GM19043 (cell line): Measurements from ENCODE around the gene CCL28.
"Not testable (repeated sequence)": the region's sequence is repeated elsewhere in the genome, so short reads cannot be mapped to it uniquely, and the experiment has no call there.

Experiments
- ATAC-seq: cut with Tn5 transposase; IDR thresholded peaks from one replicate; pipeline ENCODE4 v1.9.1; 2021; ENCODE audit warnings: low read depth; ENCODE audit not compliant: unreplicated experiment

CCL28 gene

DNA sequence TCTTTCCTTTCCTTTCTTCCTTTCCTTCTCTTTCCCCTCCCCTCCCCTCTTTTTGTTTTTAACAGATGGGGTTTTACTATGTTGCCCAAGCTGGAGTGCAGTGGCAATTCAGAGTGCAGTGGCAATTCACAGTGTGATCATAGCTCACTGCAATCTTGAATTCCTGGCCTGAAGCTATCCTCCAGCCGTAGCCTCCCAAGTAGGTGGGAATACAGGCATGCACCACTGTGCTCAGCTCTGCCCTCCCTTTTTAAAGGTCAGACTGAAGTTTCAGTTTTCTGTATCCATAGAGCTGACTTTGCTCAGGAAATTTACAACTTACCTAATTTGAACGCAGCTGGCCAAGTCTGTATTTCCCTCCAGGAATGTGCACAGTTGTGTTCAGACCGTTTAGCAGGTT, 696 bp downstream of the CCL28 start:
- ATAC-seq = no peak

DNA sequence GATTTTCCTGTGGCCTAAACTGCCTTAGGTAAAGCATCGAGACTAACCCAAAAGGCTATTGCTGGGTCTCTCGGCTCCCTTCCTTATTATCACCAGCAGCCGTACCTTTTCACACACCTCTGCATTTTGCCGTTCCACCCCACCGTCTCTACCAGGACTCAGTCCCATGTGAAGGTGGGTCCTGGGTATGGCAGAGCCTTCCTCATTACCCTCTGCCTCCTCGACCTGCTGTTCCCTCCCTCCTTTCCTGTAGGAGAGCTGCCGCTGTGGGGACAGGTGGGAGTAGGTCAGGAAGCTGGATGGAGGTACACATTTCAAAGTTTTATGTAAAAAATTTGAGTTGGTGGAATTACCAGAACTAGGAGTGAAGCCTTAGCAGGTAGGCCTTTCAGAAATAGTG, 1.8 kb downstream of the CCL28 start:
- no peak for ATAC-seq

DNA sequence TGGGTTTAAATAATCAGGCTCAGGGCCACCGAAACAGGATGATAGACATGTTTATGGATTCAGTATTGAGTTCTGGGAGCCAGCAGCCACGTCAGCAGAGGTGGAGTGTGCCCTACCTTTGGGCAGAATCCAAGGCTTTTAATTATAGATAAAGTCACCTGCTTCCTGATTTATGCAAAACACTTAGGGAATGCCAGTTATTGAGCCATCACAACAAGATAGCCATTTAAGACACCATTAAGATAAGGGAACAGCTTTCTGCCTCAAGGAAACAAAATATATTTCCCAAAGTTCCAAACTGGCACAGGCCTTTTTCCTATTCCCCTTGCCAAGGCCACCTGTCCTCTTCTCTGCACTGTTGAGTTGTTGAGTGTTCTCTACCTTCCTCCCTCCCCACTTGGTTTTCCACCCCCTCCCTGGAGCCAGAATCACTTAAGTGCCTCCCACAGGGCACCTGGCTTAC, 2.4 kb downstream of the CCL28 start:
- ATAC-seq = no peak

DNA sequence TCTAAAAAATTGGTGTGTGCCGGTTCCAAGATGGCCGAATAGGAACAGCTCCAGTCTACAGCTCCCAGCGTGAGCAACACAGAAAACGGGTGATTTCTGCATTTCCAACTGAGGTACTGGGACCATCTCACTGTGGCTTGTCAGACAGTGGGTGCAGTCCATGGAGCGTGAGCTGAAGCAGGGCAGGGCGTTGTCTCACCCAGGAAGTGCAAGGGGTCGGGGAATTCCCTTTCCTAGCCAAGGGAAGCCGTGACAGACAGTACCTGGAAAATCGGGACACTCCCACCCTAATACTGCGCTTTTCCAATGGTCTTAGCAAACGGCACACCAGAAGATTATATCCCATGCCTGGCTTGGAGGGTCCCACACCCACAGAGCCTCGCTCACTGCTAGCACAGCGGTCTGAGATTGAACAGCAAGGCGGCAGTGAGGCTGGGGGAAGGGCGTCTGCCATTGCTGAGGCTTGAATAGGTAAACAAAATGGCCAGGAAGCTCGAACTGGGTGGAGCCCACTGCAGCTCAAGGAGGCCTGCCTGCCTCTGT, 9.6 kb downstream of the CCL28 start:
- ATAC-seq = not testable (repeated sequence)

DNA sequence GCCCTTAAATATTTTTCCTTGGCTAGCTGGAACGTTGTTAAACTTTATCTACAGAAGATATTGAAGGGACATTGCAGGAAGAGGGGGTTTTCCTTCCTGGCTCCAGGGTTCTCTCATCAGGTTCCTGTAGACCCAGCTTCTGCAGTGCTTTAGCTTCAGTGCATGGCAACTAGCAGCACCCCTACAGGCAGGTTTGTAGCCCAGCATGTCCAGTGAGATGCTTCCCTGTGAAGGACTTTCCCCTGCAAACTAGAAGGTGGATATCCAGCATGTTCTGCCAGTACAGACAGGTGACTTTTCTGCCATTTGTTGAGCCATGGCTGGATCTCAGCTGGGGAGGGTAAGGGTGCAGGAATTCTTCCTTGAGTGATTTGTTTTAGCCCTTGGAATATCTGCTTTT, 10.4 kb downstream of the CCL28 start:
- no peak for ATAC-seq

DNA sequence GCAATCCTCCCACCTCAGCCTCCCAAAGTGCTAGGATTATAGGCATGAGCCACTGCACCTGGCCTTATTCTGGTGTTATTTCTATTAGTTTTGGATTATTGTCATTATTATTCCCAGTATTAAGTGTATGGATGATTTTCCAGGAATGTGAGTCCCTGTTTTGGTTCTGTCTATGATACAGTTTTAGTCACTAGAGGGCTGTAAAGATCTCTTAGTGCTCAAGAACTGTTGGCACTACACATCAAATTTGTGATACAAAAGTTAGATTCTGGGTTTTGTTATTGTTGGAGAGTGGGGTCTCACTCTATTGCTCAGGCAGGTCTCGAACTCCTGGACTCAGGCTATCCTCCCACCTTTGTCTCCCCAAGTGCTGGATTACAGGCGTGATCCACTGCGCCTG, 12.1 kb downstream of the CCL28 start:
- no peak for ATAC-seq

DNA sequence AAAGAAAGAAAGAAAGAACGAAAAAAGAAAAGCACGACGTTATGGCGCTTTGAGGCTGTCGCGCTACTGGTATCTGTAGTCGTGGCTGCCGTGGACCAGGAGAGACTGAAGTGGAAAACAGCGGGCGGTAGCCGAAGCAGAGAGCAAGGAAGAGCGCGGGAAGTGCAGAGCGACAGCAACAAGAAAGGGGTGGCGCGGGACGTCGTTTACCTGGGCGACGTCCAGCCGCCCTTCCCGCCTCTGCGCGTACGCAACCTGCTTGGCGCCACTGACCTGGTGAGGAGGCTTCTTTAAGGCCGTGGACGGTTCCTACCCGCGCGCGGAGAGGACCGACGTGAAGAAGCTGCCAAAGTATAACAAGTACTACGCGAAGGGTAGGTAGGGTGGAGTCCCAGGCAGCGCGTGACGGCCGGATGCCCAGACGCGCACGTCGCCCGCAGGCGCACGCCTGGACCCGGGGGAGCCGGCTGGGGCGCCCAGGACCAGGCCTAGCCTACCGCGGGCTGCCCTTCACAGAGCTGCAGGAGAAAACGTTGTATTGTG, 15.4 kb downstream of the CCL28 start:
- ATAC-seq = peak; percentile 95

DNA sequence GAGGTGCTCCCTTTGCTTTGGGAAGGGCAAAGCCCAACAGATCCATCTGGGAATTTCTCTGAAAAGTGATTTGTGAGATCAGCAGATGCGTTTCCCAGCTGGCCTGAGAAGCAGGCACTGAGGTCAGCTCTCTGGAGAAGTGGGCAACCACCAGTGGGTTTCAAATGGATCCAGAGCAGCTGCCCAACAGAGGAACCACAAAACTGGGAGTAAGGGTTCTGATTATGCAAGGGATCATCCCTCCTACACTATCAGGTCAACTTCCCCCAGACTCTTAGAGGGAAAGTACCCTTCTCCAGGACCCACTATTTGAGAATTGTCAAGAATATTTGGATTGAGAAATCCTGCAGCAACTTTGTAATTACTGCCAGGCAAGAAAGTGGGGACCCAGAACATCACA, 21.7 kb downstream of the CCL28 start:
- ATAC-seq = no peak

DNA sequence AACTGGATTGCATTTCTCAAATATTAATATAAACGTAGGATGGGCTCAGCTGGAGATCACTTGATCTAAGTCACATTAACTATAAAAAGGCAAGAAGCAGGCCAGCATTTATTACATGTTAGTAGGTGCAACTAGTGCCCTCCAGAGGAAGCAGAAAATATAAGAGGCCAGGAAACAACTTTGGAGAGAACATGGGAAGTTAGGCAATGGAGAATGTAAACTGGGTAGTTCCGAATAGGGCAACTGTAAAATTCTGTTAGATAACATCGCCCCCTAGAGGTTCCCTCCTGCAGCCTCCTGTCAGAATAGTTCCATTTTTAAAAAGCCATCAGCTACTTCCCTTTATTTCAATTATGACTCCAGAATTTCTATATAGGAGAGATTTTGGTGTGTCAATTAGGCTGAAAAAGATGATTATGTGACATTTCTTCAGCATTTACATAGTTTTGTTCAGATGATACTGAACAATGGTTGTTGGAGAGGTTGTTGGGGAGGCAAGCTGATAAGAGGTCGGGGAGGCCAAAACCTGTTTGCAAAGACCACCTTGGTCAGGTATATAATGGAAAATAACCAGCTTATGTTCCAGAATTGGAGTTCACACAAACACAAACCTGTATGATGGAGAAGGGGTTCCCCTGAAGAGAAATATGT, 22.4 kb downstream of the CCL28 start:
- peak; percentile 59 for ATAC-seq

DNA sequence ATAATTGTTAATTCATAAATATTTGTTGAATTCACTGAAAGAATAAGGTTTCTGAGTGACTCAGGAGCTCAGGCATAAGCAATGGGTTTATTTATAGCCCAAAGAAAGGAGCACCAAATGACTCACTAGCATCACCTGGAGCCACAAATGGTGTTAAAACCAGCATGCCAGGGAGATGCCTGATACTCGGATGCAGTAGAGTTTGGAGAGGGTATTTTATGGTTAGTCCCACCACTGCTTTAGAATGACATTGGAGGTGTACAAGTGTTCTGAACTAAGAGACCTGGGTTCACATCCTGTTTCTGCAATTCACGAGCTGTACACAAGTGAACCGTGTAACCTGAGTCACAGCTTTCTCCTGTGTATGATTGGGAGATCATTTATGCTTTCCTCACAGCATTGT, 25.2 kb downstream of the CCL28 start:
- peak; percentile 49 for ATAC-seq

DNA sequence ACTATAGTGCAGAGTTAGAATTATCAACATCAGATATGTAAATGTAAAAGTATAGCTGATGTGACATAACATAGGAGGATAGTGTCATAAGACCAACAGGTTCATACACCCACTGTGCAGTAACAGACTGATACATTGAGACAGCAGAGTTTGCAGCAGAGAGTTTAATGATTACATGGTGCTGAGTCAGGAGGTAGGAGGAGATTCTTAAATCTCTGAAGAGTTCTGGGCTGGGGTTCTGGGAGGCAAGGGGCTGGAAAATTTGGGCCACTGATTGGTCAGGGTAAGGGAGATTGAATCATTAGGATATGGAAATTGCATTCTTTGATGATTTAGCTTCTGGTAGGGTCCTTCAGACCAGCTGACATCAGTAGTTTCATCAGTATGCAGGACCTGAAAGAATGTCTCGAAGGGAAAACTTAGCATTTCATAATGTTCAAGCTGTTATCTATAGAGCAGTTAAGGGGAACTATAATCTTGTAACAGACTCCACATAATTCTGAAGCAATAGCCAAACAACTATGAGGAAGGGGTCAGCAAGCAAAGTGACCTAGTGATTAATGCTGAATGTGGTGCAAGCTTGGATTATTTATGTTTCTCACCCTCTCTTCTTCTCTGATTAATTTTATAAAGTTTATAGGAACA, 35.6 kb downstream of the CCL28 start:
- no peak for ATAC-seq

DNA sequence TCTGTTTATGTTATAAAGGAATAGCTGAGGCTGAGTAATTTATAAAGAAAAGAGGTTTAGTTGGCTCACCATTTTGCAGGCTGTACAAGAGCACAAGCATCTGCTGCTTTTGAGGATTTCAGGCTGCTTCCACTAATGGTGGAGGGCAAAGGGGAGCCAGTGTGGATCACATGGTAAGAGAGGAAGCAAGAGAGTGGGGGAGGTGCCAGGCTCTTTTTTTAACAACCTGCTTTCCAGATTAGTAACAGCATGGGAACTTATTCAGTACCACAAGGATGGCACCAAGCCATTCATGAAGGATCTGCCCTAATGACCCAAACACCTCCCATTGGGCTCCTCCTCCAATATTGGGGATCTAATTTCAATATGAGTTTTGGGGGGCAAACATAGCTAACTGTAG, 40.4 kb downstream of the CCL28 start:
- ATAC-seq = no peak

DNA sequence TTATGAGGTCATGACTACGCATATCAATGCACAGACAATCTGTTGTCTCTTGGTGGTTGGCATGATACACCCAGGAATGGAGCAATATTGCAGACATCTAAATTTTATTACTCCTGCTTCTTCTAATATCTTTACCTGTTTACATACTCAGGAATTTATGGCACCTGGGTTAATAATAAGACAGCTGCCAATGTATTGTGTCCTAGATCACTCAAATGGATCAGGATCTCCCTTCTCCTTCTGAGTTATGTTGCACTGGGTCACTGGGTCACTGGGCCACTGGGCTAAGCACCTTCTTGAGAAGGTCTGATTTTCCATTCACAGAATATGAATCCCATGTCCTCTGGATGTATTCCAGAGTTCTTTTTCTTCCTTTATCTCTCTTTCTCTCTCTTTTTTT, 41.8 kb downstream of the CCL28 start:
- ATAC-seq = no peak

DNA sequence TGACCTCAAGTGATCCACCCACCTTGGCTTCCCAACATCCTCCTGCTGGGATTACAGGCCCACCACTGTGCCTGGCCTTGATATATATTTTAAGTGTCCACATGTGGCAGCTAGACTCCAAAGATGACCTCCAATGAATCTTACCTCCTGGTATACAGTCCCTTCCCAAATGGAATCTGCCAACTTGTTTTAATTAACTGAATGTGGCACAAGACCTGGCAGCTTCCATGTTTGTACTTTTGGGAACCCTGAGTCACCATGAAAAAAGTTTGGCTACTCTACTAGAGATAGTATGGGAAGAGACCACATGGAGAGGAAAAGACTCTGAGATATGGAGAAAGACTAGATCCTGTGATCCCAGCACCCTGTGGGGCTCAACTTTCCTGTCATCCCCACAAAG, 42.5 kb downstream of the CCL28 start:
- no peak for ATAC-seq

DNA sequence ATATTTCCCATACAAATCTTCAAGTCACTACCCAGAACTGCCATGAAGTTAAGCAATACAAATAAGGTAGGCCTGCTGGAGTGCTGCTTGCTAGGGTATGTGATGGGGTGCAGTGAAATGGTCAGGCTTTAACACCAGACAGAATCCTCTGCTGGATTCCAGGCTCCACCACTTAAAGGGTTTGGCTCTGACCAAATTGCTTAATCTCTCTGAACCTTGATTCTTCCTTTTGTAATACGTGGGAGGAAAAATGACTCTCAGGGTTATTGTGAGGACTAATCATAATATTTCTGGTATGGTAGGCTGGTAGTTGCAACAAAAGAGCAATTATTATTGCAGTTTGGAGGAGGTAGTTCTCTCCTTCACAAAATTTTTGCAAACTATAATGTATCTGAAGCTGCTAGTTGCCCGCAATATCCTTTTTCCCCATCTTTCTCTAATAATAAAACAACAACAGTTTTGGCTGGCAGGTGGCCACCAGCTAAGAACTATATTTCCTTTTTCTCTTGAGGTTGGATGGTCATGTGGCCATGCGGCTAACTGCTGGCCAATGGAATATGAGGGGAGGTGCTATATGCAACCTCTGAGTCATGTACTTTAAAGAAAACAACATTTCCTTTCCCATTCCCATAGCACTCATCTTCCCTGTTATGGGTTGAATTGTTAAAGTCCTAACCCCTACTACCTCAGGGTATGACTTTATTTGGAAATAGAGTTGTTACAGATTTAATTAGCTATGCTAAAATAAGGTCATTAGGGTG, 44.1 kb downstream of the CCL28 start:
- ATAC-seq = no peak

DNA sequence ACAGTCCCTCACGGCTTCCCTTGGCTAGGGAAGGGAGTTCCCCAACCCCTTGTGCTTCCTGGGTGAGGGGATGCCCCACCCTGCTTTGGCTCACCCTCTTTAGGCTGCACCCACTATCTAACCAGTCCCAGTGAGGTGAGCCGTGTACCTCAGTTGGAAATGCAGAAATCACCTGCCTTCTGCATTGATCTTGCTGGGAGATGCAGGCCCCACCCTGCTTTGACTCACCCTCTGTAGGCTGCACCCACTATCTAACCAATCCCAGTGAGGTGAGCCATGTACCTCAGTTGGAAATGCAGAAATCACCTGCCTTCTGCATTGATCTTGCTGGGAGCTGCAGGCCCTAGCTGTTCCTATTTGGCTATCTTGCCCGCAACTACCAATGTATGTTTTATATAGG, 44.7 kb downstream of the CCL28 start:
- ATAC-seq = no peak

DNA sequence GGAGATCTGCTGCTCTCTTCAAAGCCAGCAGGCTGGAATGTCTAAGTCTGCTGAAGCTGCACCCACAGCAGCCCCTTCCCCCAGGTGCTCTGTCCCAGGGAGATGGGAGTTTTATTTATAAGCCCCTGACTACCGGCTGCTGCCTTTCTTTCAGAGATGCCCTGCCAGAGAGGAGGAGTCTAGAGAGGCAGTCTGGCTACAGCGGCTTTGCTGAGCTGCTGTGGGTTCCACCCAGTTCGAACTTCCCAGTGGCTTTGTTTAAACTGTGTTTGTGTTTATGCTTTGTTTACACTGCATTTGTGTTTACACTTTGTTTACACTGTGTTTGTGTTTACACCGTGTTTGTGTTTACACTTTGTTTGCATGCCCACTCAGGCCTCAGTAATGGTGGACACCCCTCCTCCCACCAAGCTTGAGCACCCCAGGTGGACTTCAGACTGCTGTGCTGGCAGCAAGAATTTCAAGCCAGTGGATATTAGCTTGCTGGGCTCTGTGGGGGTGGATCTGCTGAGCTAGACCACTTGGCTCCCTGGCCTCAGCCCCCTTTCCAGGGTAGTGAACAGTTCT, 45.4 kb downstream of the CCL28 start:
- ATAC-seq = not testable (repeated sequence)

DNA sequence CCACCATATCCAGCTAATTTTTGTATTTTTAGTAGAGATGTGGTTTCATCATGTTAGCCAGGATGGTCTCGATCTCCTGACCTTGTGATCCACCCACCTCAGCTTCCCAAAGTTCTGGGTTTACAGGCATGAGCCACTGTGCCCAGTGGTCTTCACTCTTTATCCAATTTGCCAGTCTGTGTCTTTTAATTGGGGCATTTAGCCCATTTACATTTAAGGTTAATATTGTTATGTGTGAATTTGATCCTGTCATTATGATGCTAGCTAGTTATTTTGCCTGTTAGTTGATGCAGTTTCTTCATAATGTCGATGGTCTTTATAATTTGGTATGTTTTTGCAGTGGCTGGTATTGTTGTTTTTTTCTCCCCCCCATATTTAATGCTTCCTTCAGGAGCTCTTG, 47.0 kb downstream of the CCL28 start:
- ATAC-seq = not testable (repeated sequence)

DNA sequence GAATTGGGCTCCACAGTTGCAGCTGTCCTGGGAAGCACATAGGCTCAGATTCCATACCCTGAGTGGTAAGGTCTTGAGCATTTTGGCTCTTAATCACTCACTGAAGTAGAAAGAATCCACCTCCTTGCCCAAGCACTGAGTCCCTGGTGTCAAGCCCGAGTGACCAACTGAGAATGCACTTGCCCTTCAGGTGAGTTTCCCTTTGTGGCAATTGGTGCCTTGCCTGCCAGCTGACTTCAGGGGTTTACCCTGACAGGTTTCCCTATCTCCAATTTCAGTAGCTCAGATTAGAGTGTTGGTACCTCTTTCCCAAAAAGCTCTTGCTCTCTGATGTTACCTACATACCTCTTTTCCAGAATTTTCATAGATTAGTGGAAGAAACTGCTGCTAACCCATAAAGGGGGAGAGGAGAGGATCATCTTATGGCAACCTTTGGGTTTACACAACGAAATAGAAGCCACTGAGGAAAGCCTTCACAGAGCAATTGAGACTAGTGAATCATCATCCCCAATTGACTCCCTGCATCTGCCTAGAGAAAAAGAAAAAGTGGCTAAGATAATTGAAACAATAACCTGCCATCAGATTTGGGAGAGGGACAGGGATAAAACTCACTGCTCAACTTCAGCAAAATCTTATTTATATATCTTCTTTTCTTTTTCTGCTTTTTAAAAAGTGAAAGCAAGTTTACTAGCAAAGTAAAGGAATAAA, 48.6 kb downstream of the CCL28 start:
- ATAC-seq = no peak

DNA sequence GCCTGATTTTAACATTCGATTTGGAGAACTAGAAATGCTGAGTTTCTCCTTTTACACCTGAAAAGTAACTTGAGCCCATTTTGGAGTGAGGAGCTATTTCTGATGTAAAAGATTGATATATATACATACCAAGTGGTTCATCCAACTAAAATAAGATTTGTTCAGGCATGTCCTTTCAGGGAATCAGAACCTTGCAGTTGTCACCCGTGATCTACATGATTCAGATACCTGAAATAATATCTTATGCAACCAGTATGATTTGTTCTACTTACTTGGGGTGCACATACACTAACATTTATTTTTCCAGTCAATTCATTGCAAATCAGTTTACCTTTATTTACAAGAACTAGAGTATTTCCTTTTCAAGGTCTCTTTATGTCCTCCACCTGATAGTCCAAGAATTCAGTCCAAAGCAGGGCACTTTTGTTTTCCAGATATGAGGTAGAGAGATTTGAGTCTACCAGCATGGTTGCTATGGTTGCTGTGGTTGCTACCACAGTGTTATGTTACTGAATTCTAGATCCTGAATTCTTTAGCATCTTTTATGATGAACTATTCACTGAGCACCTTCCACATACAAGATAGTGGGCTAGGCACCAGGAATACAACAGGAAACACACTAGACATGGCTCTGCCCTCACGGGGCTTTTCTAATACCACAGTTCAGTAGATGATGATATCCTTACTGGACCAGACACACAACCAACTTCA, 49.3 kb downstream of the CCL28 start:
- no peak for ATAC-seq
